Measurements from ENCODE around the gene NHERF1. TPM values are rescaled to one million over a fixed set of nuclear protein-coding genes. Genes with fewer than 3 reads are reported as not detected.

The NHERF1 gene
- total RNA-seq, 1 experiment from 2014 or later, result 218 TPM

Small RNA genes lying within 50 kb of the gene (microRNA-seq; reads per million reads assigned to microRNA genes)
- 58.9 reads per million, percentile 67 among the genes with 10 or more reads in this experiment for gene MIR3615

Other genes starting within 250 kb of the NHERF1 start
- gene CD300LB, start 217.2 kb upstream of the NHERF1 start, total RNA-seq (2022), result not detected in 2 replicates
- not detected in 2 replicates for gene CD300C, start 202.5 kb upstream of the NHERF1 start, total RNA-seq (2022)
- gene CD300H, start 181.1 kb upstream of the NHERF1 start, total RNA-seq (2022), result not detected in 2 replicates
- gene CD300LD, start 156.3 kb upstream of the NHERF1 start, total RNA-seq (2022), result not detected in 2 replicates
- gene CD300E, start 124.9 kb upstream of the NHERF1 start, total RNA-seq (2022), result not detected in 2 replicates
- 2.2 and 2.4 TPM in 2 replicates for gene CD300LF, start 35.7 kb upstream of the NHERF1 start, total RNA-seq (2022)
- gene RAB37, start 11.4 kb upstream of the NHERF1 start, total RNA-seq (2022), result 12.3 and 14.8 TPM in 2 replicates
- gene NAT9, start 27.7 kb downstream of the NHERF1 start, total RNA-seq (2022), result 84.5 and 89.5 TPM in 2 replicates
- gene GRIN2C, start 111.3 kb downstream of the NHERF1 start, total RNA-seq (2022), result 4.8 and 5.2 TPM in 2 replicates
- 19.0 and 20.6 TPM in 2 replicates for gene FDXR, start 124.4 kb downstream of the NHERF1 start, total RNA-seq (2022)
- gene FADS6, start 145.0 kb downstream of the NHERF1 start, total RNA-seq (2022), result 2.6 and 3.1 TPM in 2 replicates
- 0.48 and 0.77 TPM in 2 replicates for gene USH1G, start 174.6 kb downstream of the NHERF1 start, total RNA-seq (2022)
- gene OTOP2, start 175.6 kb downstream of the NHERF1 start, total RNA-seq (2022), result not detected in 2 replicates
- gene OTOP3, start 187.3 kb downstream of the NHERF1 start, total RNA-seq (2022), result not detected in 2 replicates
- gene HID1, start 224.1 kb downstream of the NHERF1 start, total RNA-seq (2022), result 29.8 and 30.4 TPM in 2 replicates
- gene CDR2L, start 239.0 kb downstream of the NHERF1 start, total RNA-seq (2022), result 30.9 and 31.6 TPM in 2 replicates